B cell (primary cell): ENCODE data around the gene RGL1. TPM values are rescaled to one million over a fixed set of nuclear protein-coding genes. Genes with fewer than 3 reads are reported as not detected.

Experiments used
- ATAC-seq: fragments of 200-7000 bp; cut with Tn5 transposase; one replicate; pipeline ENCODE4 v1.10.0; 2021; ENCODE audit warnings: low read depth, mild to moderate bottlenecking, moderate number of reproducible peaks, moderate library complexity
- CTCF ChIA-PET: fragments of 350-600 bp; sonication (Branson Sonifier 250); formaldehyde crosslinking; loops from one replicate; lab custom pipeline; 2021; ENCODE audit warnings: antibody characterized with exemption, inconsistent platforms; lab: Charles Lee
- POLR2A ChIA-PET: fragments of 350-600 bp; sonication (Branson Sonifier 250); formaldehyde crosslinking; loops from one replicate; lab custom pipeline; 2021; ENCODE audit warnings: antibody characterized with exemption; lab: Charles Lee
- DNase-seq: peaks from one replicate; pipeline ENCODE4 v3.0.0; 2013
- H2AFZ ChIP-seq: 2 replicates; pipeline ENCODE4 v1.6.1; 2012; ENCODE audit warnings: mild to moderate bottlenecking, low read depth, low read length; ENCODE audit not compliant: insufficient read depth, poor library complexity, severe bottlenecking
- H3K27ac ChIP-seq, 2 donors: 1 replicate in 1 of 2; 2 replicates in 1 of 2; pipeline ENCODE4 v1.5.1; 2012 to 2013; ENCODE audit warnings: low read length in 2 of 2, mild to moderate bottlenecking in 2 of 2, moderate library complexity in 1 of 2
- H3K27me3 ChIP-seq, 4 experiments: fragments of 200-600 bp in 1 of 4; sonication (generic) in 1 of 4; replicated peaks in 1 of 4; 1 replicate in 2 of 4; 2 replicates in 2 of 4; pipeline versions ENCODE4 v1.6.1 to v1.7.0; 2013 to 2016; ENCODE audit warnings: low read length in 3 of 4, mild to moderate bottlenecking in 2 of 4, mixed read lengths in 1 of 4, moderate library complexity in 1 of 4; ENCODE audit not compliant: insufficient read depth in 4 of 4, control insufficient read depth in 3 of 4; ENCODE audit errors: control extremely low read depth in 1 of 4
- H3K36me3 ChIP-seq, 2 experiments: replicated peaks in 1 of 2; 1 replicate in 1 of 2; 2 replicates in 1 of 2; pipeline versions ENCODE4 v1.6.1 to v1.7.1; 2013; ENCODE audit warnings: low read length in 1 of 2; ENCODE audit not compliant: insufficient read depth in 2 of 2, control insufficient read depth in 1 of 2; ENCODE audit errors: control extremely low read depth in 1 of 2, extremely low read depth in 1 of 2
- H3K4me1 ChIP-seq, 2 donors: fragments of 200-600 bp in 1 of 2; sonication (generic) in 1 of 2; 1 replicate in 1 of 2; 2 replicates in 1 of 2; pipeline versions ENCODE4 v1.5.1 to v1.6.1; 2013 to 2017; ENCODE audit warnings: low read length in 2 of 2; ENCODE audit not compliant: control insufficient read depth in 2 of 2, insufficient read depth in 2 of 2
- H3K4me2 ChIP-seq: replicated peaks from 2 replicates; pipeline ENCODE3; 2012; ENCODE audit warnings: mild to moderate bottlenecking, low read depth, low read length; ENCODE audit not compliant: poor library complexity, severe bottlenecking
- H3K4me3 ChIP-seq, 5 experiments: fragments of 200-600 bp in 1 of 5; sonication (generic) in 1 of 5; 1 replicate in 3 of 5; 2 replicates in 2 of 5; pipeline versions ENCODE4 v1.5.1 to v1.7.0; 2011 to 2016; ENCODE audit warnings: low read length in 4 of 5, mild to moderate bottlenecking in 4 of 5, low read depth in 2 of 5, control low read depth in 1 of 5, moderate library complexity in 1 of 5; ENCODE audit not compliant: insufficient read depth in 1 of 5; ENCODE audit errors: control extremely low read depth in 1 of 5, extremely low read depth in 1 of 5
- H3K79me2 ChIP-seq: fragments of 200-600 bp; sonication (generic); one replicate; pipeline ENCODE4 v1.6.0; 2016; ENCODE audit warnings: low read length; ENCODE audit not compliant: control insufficient read depth, insufficient read depth
- H3K9ac ChIP-seq: fragments of 200-600 bp; sonication (generic); 2 replicates; pipeline ENCODE4 v1.6.1; 2017; ENCODE audit warnings: mild to moderate bottlenecking, low read length, moderate library complexity
- H3K9me3 ChIP-seq, 3 donors: one replicate each; pipeline versions ENCODE4 v1.6.1 to v1.7.1; 2013; ENCODE audit warnings: low read length in 2 of 3; ENCODE audit not compliant: control insufficient read depth in 2 of 3, insufficient read depth in 1 of 3; ENCODE audit errors: control extremely low read depth in 1 of 3
- H4K20me1 ChIP-seq: 2 replicates; pipeline ENCODE4 v1.6.0; 2012; ENCODE audit warnings: mild to moderate bottlenecking, low read length; ENCODE audit not compliant: insufficient read depth, control insufficient read depth, poor library complexity, severe bottlenecking
- H3K27ac Mint-ChIP-seq: one replicate; pipeline ENCODE4 v1.8.0; 2021; ENCODE audit warnings: mixed read lengths
- H3K27me3 Mint-ChIP-seq: one replicate; pipeline ENCODE4 v1.8.0; 2021; ENCODE audit warnings: mixed read lengths
- H3K4me1 Mint-ChIP-seq: one replicate; pipeline ENCODE4 v1.8.0; 2021; ENCODE audit warnings: mixed read lengths
- H3K4me3 Mint-ChIP-seq: one replicate; pipeline ENCODE4 v1.8.0; 2021; ENCODE audit warnings: mixed read lengths
- H3K9me3 Mint-ChIP-seq: one replicate; pipeline ENCODE4 v1.8.0; 2022; ENCODE audit warnings: mixed read lengths; ENCODE audit not compliant: insufficient read depth
- CTCF ChIP-seq: fragments of 200-600 bp; IDR thresholded peaks from one replicate; pipeline ENCODE4 v1.8.0; 2022; ENCODE audit warnings: antibody characterized with exemption, mild to moderate bottlenecking
- EZH2 ChIP-seq: IDR thresholded peaks from 2 replicates; pipeline ENCODE4 v1.6.1; 2012; ENCODE audit warnings: borderline replicate concordance, low read depth, mild to moderate bottlenecking, moderate library complexity, low read length; ENCODE audit not compliant: insufficient read depth, poor library complexity, severe bottlenecking
- WGBS: methylation state at CpG from one replicate; pipeline ENCODE4 v1.1.5; 2013; ENCODE audit warnings: missing lambda C conversion rate; ENCODE audit not compliant: insufficient coverage; 5-methylcytosine and 5-hydroxymethylcytosine counted together
- intact Hi-C: fragments of 100-400 bp; cut with micrococcal nuclease; formaldehyde crosslinking; loops from one replicate; pipeline ENCODE4 v1.10.0; 2022
- polyA plus RNA-seq: library from polyadenylated mRNA; depleted of rRNA; stranded (reverse); fragments of >200 nt; gene quantifications from 2 replicates; pipeline ENCODE4 v1.2.3, GENCODE V29; 2012
- total RNA-seq, 2 donors: library from RNA; stranded (reverse); fragments of 120-200 nt in 1 of 2; gene quantifications; 1 replicate in 1 of 2; 2 replicates in 1 of 2; pipeline versions ENCODE4 v1.2.3 to v1.2.4, GENCODE V29; 2013 to 2022

RGL1 gene
- total and polyA plus RNA-seq, 2 donors (not counting 1 experiment from before 2014, with no cell fraction given) = 0.09 to 1.1 TPM

- ATAC-seq (no peak), DNase-seq (no peak)
- H3K27me3 Mint-ChIP-seq = peaks cover 5% of the 10 kb centered on the region
- H3K4me2 ChIP-seq = no peak overlapping the region
- no peaks in the 10 kb centered on the region for H4K20me1 ChIP-seq
- no peak overlapping the region for H3K27ac Mint-ChIP-seq
- H3K79me2 ChIP-seq = no peaks in the 10 kb centered on the region
- no peak overlapping the region for H3K9ac ChIP-seq
- CTCF ChIA-PET = no interaction called here
- no peaks in the 10 kb centered on the region for H3K36me3 ChIP-seq
- POLR2A ChIA-PET = no interaction called here
- intact Hi-C loops = no loop called here
- no peak overlapping the region for H3K27ac ChIP-seq
- H3K4me3 Mint-ChIP-seq = no peak overlapping the region
- no peak overlapping the region for H3K4me3 ChIP-seq
- H3K4me1 ChIP-seq = no peaks in the 10 kb centered on the region
- no peaks in the 10 kb centered on the region for H3K9me3 Mint-ChIP-seq
- no peaks in the 10 kb centered on the region for H3K27me3 ChIP-seq
- no peak overlapping the region for H2AFZ ChIP-seq
- TF ChIP-seq EZH2 (no peak), CTCF (no peak)
- H3K4me1 Mint-ChIP-seq = no peaks in the 10 kb centered on the region
- WGBS = 100% methylated on average over 1 of the region's 3 CpGs
- H3K9me3 ChIP-seq = no peaks in the 10 kb centered on the region
Observed at GRCh38 chr1:183869230-183869629, 64.3 kb downstream of the RGL1 start.

DNA sequence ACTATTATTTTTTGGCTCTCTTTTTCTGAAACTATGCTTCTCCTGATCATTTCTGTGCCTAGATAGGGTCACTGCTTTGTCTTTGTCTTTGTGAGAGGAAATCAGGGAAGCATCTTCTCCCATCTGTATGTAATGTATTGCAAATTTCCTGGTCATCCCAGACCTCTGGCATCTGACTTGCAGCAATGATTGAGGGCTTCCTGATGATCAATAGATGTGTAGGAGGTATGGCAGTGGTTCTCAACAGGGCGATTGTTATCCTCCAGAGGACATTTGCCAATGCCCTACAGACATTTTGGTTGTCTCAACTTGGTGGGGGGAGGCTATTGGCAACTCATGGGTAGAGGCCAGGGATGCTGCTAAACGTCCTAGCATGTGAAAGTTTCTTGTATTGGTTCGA, 64.7 kb downstream of the RGL1 start:
- H3K4me2 ChIP-seq = no peak overlapping the region
- intact Hi-C loops = no loop called here
- H3K9me3 Mint-ChIP-seq = no peaks in the 10 kb centered on the region
- H3K27me3 Mint-ChIP-seq = peaks cover 5% of the 10 kb centered on the region
- POLR2A ChIA-PET = no interaction called here
- H3K4me3 ChIP-seq = no peak overlapping the region
- no peak overlapping the region for H3K4me3 Mint-ChIP-seq
- no peaks in the 10 kb centered on the region for H3K9me3 ChIP-seq
- no peaks in the 10 kb centered on the region for H4K20me1 ChIP-seq
- H3K27me3 ChIP-seq = no peaks in the 10 kb centered on the region
- H3K9ac ChIP-seq = no peak overlapping the region
- 78% methylated on average over 2 of the region's 3 CpGs for WGBS
- ATAC-seq (no peak), DNase-seq (no peak)
- no peak for TF ChIP-seq EZH2
- no peak for TF ChIP-seq CTCF
- H3K36me3 ChIP-seq = no peaks in the 10 kb centered on the region
- H2AFZ ChIP-seq = no peak overlapping the region
- CTCF ChIA-PET = no interaction called here
- no peak overlapping the region for H3K27ac Mint-ChIP-seq
- H3K27ac ChIP-seq = no peak overlapping the region
- no peaks in the 10 kb centered on the region for H3K79me2 ChIP-seq
- H3K4me1 ChIP-seq = no peaks in the 10 kb centered on the region
- H3K4me1 Mint-ChIP-seq = no peaks in the 10 kb centered on the region
